Caki2 (cell line): ENCODE measurements around the gene HUNK. TPM values are rescaled to one million over a fixed set of nuclear protein-coding genes. Genes with fewer than 3 reads are reported as not detected.

Experiments used
- DNase-seq: peaks from one replicate; pipeline ENCODE4 v3.0.0-alpha.2; 2015; ENCODE audit warnings: low read depth
- in situ Hi-C: cut with HindIII; loops from 2 replicates; pipeline ENCODE4 v1.10.0; 2016; ENCODE audit warnings: low sequenced_read_pairs, low pct_unique_long_range_greater_than_20kb, mixed read lengths
- total RNA-seq: library from RNA; depleted of rRNA; stranded (reverse); fragments of >200 nt; shearing (Covaris generic); gene quantifications from 2 replicates; pipeline ENCODE4 v1.2.3, GENCODE V29; 2014; ENCODE audit warnings: low replicate concordance

HUNK gene
- total RNA-seq, 1 experiment from 2014 or later, result 11.2 TPM

DNA sequence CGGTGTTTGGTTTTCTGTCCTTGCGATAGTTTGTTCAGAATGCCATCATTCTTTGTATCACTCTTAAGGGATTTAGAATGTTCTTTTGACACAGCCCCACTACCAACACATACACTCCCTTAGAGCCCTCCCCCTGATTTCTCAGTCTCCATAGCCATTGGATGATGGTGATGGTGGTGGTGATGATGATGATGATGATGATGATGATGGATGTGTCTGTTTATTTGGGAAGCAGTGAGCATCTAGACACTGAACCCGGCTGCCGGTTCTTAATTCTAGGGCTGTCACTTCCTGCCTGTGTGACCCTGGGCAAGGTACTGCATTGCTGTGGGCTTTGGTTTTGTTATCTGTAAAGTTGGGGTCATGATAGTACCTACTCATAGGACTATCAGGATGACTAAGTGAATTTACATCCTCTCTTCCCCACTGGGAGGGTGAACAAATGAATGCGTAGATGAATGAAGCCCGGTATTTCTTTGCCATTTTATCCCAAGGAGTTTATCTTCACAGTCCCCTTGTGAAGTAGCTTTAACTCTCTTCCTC is 100.7 kb downstream of the HUNK start:
- in situ Hi-C loops, result no loop called here
- no peak for DNase-seq

DNA sequence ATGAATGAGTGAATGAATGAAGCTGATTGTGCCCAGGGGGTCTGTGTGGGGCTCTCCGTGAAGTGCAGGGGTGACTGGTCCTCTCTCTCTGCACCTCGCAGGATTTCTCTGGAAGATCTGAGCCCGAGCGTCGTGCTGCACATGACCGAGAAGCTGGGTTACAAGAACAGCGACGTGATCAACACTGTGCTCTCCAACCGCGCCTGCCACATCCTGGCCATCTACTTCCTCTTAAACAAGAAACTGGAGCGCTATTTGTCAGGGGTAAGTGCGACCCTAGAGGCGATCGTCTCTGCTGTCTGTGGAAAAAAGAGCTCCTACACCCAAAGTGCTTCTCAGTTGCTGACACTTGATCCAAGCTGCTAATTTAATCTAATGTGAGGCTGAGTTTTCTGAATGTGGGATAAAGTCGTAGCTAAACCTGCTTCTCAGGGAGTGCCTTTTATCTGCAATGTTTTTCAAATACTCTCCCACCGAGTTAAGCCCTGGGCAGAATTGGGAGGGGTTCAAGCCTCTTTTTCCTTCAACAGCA is 101.7 kb downstream of the HUNK start:
- in situ Hi-C loops, result no loop called here
- no peak for DNase-seq

DNA sequence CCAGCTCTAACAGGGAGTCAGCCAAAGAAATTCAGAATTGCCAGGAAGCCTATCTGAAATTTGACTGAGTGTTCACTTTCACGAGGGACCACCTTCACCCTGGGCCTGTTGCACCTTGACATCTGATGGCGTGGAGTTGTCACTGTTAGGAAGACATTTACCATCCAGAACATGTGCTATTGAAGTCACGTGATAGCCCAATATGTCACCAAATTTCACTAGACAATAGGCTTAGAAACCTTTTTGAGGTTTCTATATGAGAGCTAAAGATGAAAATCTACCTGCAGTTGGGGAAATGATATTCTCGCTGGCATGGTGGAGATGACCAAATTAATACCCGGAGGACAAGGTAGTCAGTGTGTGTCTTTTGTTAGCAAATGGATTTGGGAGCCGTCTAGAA is 102.7 kb downstream of the HUNK start:
- in situ Hi-C loops, result no loop called here
- DNase-seq, result no peak

DNA sequence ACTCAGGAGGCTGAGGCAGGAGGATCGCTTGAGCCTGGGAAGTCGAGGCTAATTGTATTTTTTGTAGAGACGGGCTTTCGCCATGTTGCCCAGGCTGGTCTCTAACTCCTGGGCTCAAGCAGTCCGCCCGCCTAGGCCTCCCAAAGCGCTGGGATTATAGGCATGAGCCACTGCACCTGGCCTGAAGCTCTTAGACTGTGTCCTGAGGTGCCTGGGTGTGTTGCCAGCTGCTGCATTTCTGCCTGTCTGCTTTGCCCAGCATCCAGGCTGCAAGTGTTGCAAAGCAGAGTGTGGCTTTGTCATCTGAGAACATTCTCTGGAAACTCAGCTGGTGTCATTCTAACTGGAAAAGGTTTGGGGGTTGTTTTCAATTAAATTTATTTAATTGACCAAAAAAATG is 105.0 kb downstream of the HUNK start:
- in situ Hi-C loops, result no loop called here

DNA sequence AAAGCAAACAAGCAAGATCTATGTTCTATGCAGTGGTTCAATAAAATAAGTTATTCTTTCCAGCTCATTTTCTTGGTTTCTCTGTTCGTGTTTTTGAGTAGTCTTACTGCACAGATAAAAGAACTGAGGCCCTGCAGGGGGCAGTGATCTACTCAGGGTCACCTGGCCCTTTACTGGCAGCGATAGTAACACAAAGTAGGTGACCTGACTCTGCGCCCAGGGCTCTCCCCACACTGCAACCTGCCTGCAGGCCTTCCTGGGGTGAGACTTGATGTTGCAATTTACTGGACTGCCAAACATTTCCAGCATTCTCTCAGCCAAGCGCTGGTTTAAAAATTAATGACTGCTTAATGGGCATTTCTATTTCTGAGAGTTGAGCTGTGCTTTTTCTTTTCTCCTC is 110.3 kb downstream of the HUNK start:
- DNase-seq, result no peak
- in situ Hi-C loops, result no loop called here

More for the DNA sequence above, 105.0 kb downstream of the HUNK start:
- no peak for DNase-seq

DNA sequence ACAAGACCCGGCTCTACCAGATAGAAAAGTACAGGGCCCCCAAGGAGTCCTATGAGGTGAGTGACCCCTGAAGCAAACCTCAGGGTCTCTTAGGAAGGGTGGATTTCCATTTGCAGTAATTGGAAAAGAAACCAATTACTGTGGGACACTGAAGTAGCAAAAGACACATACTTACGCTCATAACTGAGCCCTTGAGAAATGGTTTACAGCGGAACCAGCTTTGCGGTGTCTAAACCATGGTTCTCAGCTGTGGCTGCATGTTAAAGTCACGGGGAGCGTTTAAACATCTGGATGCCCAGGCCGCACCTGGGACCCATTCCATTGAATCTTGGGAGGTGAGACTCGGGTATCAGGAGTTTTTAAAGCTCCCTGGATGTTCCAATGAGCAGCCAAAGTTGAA is 110.7 kb downstream of the HUNK start:
- no peak for DNase-seq
- in situ Hi-C loops, result no loop called here

DNA sequence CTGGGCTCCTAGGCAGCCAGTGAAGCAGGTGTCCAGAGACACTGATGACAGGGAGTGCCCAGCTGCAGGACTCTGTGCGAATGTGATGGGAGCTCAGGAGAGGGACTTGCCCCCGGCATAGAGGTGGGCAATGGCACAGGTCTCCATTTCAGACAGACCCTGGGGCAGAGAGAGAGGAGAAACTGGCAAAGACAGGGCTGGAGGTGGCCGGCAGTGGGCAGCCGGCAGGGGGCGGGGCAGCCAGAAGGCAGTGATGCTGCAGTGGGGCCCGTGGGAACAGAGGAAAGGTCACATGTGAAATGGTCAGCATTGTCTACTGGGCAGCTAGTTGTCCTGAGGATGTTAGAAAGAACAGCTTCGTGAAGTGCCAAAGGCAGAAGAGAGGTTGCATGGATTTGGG is 112.6 kb downstream of the HUNK start:
- DNase-seq, result no peak
- in situ Hi-C loops, result no loop called here

DNA sequence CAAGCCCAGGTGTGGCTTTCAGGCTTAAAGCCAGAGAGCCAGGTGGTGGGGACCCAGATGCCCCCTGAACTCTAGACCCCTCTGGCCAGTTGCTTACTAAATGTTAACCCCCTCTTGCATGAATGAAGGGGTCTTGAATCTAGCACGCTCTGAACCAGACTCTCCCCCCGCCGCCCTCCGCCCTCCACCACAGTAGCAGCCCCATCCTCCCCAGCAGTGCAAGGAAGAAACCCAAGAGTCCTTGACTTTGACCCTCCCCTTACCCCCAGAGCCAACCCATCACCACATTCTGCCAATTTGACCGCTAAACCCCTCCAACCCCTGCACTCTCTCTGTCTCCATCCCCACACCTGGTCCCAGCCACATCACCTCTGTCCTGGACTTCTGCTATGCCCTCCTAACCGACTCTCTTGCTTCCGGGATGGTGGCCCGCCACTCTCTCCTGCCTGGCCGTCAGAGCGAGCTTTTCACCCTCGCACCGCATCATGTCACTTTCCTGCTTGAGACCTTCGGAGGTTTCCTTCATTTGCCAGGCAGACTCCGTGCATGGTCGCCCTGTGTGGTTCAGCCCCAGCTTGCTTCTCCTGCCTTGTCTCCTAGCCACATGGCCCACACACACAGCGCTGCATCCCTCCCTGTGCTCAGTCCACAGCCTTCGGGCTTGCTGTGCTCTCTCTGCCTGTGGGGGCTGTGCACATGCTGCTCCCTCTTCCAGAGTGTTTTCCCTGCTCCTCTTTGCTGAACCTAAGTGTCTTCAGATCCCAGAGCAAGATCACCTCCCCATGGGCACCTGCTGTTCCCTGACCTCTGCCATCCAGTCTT is 113.4 kb downstream of the HUNK start:
- in situ Hi-C loops, result no loop called here
- no peak for DNase-seq

DNA sequence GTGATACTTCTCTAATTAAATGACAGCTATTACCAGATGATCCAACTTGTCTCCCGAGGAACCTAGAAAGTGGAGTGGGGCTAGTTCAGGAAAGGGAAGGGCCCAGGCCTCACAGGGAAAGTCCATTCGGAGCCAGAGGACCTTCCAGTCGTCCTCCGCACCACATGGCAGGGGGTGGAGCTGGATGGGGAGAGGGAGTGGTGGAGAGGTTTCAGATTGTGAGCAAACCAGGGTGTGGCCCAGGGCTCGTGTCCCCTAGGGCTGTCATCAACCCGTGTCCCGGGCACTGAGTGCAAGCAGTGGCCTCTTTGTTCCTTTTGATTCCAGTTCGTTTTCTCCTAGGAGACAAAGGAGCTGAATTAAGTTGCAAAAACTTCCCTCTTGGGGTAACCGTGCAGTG is 114.9 kb downstream of the HUNK start:
- DNase-seq, result no peak
- in situ Hi-C loops, result no loop called here

DNA sequence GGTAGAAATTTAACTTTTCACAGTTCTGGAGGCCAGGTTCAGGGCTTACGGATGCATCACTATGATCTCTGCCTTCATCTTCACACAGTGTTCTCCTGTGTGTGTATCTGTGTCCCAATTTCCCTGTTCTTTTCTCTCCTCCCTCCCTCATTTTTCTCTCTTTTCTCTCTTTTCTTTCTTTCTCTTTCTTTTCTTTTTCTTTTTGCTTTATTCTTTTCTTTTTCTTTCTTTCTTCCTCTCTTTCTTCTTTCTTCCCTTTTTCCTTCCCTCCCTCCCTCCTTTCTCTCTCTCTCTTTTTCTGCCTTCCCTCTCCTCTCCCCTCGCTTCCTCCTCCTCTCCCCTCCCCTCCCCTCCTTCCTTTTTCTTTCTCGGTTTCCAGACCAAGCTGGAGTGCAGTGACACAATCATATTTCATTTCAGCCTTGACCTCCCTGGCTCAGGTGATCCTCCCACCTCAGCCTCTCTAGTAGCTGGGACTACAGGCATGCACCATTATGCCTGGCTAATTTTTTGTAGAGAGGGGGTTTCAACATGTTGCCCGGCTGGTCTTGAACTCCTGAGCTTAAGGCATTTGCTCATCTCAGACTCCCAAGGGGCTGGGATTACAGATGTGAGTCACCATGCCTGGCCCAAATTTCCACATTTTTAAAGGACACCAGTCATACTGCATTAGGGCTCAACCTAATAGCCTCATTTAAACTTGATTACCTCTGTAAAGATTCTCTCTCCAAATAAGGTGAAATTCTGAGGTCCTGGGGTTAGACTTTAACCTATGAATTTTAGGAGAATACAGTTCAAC is 115.9 kb downstream of the HUNK start:
- in situ Hi-C loops, result no loop called here
- DNase-seq, result no peak

DNA sequence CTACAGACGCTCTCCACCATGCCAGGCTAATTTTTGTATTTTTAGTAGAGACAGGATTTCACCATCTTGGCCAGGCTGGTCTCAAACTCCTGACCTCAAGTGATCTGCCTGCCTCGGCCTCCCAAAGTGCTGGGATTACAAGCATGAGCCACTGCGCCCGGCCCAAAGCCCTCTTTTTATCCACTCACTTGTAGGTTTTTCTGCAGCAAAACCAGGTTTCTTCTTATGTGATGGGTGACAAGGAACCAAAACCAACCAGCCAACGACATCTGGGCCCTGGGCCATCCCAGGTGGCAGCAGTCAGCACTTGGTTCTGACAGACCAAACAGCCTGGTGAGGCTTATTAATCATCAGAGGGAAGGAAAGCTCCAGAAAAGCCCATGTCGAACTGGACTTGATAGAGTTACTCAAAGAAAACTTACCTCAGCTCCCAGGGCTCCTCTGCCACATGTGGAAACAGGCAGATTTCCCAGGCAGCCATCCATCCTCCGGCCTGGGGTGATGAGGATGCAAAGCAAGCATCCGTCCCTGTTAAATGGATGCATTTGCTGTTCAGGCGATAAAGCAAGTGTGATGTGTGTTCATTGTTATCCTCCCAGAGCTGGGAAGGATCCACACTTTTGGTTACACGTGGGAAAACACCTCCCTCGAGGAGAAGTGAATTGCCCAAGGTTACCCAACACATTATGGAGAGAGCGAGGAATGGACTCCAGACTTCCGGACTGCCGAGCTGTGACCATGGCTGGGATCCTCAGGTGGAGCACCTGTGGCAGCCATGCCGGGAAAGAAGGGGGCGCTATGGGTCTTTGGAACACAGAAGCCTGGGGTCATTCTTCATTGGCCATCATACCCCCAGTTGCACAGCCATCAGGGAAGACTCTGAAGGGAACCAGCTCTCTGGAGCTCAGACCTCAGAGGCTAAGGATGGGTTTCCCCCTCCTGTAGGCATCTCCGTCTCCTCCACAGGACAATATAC is 118.8 kb downstream of the HUNK start:
- in situ Hi-C loops, result no loop called here
- DNase-seq, result no peak

DNA sequence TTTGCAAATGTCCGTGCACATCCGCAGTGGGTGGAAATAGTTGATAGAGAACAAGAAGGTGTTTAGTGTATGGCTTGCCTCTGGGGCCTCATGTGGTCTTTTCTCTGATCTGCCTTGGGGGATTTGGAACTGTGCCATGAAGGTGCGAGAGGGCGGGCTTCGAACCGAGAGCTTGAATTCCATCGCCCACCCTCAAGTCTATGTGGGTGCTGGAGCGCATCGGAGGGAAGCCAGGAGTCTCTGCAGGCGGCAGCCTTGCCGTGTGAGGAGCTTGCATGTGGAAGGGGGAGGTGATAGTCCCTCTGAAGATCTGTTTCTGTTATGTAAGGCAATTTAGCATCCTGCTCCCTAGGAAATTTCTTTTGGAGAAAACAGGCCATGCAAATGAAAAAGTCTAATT is 119.6 kb downstream of the HUNK start:
- in situ Hi-C loops, result no loop called here
- DNase-seq, result no peak

DNA sequence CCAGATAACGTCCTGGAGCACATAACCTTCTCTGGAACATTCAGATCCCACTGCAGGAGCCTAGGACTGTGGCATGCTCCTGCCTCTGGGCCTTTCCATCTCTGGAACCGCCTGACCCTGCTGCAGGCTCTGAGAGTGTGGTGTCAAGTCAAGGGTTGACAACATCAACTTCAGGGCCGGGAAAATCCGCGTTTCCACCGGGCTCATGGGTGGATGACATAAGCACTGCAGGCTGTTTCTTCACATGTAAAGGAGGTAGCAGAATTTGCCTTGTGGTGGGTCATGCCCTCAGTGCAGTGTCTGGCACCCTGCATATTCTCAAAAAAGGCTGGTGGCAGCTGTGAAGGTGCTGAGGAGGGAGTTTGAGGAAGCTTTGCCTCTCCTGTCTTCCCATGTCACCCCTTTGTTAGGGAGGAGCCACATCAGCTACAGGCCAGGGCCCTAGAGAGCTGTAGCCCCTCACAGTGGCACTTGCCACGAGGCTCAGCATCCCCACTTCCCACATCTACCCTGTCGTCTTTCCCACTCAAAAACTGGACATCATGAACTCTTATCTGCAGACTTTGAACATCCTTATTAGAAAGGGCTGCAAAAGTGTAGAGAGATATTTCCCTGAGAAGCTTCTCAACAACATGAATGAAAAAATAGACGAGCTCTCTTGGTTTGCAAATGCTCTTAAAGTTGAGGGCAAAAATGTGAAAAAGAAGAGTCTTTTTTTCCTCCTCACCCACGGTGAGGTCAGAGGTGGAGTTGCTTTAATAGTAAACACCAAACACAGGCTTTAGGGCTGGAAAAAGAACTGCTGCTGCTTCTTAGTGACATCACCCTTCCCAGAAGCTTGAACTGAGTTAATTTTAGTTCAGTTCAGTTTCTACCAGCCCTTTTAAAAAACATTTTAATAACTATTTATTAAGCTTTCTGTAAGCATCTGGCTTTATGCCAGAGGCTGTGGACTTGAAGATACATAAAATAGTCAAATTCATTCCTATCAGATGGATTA is 121.3 kb downstream of the HUNK start:
- DNase-seq, result no peak
- in situ Hi-C loops, result no loop called here

DNA sequence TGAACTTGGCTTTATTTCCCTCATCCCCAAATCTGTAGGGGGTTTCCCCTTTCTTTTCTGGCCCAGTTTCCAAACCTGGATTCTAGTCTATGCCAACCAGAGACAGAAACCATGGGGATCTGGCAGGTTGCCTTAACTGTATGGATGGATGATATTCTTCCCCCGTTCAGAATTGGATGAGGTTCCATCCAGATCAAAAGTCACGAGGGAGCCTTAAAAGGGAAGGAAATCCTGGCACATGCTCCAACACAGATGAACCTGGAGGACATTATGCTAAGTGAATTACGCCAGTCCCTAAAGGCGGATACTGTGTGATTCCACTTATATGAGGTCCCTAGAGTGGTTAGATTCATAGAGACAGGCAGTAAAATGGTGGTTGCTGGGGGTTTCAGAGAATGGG is 124.4 kb downstream of the HUNK start:
- in situ Hi-C loops, result no loop called here

DNA sequence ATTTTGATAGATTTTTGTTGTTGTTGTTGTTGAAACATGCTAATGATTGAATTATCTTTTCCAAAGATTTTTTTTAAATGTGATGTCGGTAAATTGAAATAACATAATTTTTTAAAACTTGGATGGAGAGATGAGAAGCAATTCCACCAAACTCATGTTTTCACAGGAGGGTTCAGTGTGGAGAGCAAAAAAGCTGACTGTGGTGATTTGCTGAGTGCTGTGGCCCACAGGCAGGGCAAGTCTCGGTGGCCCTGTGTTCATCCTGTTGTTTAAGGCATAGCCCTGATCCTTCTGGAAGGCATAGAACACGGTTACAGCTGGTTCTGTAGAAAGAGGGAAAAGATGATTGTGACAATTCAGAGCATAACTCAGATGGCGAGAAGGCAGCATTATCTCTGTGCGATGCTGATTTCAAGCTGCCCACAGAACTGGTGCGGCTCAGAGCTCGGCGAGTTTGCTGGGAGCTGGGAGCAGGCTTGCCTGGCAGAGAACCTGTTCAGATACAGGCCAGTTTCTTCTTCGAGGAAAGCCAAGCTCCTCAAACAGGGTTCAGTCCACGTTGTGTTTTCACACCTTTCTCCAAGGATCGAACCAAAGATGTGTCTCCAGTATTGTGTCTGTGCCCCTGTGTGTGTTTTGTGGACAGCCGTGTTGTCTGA is 127.1 kb downstream of the HUNK start:
- in situ Hi-C loops, result no loop called here

More for the DNA sequence above, 124.4 kb downstream of the HUNK start:
- no peak for DNase-seq

DNA sequence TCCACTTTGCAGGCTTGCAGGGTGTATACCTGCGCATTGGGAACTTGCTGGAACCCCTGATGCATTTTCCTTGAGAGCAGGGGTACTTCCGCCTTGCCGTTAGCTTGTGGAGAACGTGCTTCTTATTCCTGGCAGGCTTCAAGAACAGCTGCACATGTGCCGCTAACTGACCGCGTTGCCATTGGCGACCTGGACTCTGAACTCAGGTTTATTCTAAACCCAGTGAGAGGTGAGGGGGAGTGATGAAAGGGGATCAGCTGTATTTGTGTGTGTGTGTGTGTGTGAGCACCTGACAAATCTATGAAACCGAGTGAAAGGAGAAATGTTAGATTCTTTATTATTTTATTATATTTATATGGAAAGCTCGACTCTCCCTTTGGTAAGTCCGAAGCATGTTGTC is 128.6 kb downstream of the HUNK start:
- in situ Hi-C loops, result no loop called here
- DNase-seq, result no peak

More for the DNA sequence above, 127.1 kb downstream of the HUNK start:
- no peak for DNase-seq
